Urothelium cell line (cell line): ENCODE measurements around the gene MPIG6B.

ENCODE experiments used
- DNase-seq: peaks from one replicate; pipeline ENCODE4 v3.0.0; 2011; ENCODE audit warnings: low spot score, mixed read lengths
- FAIRE-seq: peaks from 2 replicates; lab custom pipeline; 2011; peaks lifted over from hg19 to GRCh38; lab: Jason Lieb, UNC

MPIG6B gene

DNA sequence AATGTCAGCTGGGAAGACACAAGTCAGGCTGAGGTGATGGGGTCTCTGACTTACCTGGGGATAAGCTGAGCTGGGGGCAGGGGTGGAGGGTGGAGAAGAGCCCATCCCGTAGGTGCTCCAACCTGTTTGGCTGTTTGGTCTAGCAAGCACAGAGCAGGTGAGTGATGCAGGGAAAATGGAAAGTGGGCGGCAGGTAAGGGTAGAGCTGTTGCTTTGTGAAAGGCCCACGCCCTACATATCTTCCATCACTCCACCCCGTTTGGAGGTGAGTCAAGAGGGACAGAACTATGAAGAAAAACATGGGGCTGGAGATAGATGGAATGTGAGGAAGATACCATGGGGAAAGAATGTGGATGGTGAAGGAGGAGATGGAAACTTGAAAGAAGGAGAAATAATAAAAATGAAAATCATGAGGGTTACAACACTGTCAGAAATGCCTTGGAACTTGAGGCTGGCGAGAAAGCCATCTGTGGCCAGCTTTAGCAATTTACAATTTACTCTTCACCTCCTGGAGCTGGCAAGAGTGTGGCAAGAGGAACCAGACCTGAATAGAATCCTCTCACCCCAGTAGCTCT is 2.9 kb upstream of the MPIG6B start:
- DNase-seq: no peak

DNA sequence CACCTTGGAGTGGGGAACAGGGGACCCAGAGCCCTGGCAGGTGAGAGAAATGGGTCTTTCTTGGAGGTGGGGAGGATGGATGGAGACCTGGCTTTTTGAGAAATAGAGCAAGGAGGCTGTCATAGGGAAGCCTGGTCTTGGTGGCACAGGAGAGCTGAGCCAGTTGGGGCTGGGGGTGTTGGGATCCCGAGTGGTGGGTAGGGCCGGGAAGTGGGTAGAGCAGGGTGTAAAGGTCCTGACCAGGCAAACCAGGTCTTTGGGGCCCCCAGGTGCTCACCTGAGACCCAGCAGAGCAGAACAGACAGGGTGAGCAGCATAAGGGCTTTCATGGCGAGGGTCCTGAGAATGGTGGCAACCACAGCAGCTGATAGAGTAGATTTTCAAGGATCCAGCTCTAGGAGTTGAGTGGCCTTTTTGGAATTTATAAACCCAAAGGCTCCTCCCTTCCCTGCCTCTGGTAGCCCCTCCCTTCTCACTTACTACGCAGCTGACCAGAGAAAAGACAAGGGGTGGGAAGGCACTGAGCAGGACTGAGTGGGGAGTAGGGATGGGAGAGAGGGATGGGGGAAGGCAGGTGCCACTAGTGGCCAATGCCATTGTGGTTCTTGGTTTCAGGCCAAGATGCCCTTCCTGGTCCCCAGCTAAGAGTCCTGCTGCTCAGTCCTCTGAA is 1.7 kb upstream of the MPIG6B start, which contains the start of gene LY6G6C:
LY6G6C (minus strand) TSS at position 396 of the 670 bp plus-strand sequence; CDS start at position 329, 67 bp downstream.
- no peak for DNase-seq
- FAIRE-seq: no peak

More for the DNA sequence above, 2.9 kb upstream of the MPIG6B start:
- no peak for FAIRE-seq

DNA sequence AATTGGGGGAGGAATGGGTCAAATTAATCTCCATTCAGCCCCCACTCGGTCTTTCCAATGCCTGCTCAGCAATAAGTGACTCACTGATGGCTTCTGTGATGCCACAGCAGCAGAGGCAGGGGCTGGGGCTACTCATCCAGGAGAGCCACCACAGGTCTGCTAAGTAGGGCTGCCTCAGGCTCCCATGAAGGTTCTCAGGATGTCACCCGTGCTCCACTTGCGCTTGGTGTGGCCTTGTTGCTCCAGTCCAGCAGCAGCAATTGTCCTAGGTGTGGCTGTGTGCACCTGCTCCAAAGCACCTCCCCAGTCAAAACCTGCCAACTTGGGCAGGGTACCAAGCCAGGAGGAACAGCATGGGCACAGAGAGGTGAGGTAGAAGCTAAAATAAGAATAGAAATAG is 1.0 kb upstream of the MPIG6B start:
- FAIRE-seq (no peak), DNase-seq (no peak)

DNA sequence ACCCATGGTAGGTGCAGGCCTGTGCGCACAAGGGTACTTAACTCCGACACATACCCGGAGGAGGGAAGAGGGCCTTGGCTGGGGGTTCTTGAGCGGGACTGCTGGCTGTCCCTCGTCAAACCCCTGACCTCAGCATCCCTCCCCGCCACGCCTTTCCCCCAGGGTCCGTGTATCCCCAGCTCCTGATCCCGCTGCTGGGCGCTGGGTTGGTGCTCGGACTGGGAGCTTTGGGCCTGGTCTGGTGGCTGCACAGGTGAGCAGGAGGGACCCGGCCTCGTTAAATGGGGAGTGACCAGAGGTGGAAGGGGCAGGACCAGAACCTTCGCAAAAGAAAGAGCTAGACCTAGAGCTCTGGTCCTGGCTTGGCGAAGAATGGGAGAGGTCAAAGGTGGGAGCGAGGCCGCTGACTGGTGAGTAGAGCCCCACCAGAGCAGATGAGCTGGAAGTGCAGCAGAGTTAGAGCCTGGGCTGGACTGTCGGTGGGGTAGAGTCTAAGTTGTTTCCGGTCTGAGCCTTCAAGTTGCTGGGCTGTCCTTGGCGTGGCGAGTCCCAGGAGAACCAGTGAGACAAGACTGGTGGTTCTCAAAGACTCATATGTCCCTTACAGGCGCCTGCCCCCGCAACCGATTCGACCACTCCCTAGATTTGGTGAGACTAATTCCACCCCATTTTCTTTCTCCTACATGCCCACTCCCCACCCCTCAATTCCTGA is 963 bp downstream of the MPIG6B start:
- no peak for FAIRE-seq

DNA sequence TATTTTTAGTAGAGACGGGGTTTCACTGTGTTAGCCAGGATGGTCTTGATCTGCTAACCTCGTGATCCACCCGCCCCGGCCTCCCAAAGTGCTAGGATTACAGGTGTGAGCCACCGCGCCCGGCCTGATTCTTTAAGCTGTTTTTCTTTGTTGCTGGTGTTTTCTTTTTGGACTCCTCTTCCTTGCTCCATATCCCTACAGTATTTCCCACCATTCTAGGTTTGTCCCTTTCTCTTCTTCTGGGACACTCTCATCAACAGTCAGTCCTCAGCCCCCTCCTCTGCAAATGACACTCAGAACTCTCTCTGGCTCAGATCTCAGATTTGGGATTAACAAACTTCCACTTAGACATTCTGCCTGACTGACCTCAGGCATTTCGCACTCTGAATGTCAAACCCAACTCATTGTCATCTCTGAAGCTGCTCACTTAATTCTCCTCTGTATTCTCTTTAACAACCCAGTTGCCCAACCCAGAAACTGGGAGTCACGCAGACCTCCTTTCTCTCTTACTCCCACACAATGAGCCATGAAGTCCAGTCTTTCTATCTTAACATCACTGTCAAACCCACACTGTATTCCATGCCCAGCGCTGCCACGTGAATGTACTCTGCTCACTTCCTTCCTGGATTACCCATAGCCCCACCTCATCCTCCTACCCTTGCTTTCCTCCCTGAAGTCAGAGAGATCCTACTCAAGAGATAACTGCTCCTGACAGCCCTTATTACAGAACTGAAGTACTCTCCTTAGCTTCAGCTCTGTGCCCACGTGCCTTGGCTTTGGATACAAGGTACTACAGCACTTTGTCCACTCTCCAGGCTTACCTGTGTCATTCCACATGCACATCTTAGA is 2.6 kb downstream of the MPIG6B start:
- DNase-seq (no peak), FAIRE-seq (no peak)

More for the DNA sequence above, 963 bp downstream of the MPIG6B start:
- no peak for DNase-seq

DNA sequence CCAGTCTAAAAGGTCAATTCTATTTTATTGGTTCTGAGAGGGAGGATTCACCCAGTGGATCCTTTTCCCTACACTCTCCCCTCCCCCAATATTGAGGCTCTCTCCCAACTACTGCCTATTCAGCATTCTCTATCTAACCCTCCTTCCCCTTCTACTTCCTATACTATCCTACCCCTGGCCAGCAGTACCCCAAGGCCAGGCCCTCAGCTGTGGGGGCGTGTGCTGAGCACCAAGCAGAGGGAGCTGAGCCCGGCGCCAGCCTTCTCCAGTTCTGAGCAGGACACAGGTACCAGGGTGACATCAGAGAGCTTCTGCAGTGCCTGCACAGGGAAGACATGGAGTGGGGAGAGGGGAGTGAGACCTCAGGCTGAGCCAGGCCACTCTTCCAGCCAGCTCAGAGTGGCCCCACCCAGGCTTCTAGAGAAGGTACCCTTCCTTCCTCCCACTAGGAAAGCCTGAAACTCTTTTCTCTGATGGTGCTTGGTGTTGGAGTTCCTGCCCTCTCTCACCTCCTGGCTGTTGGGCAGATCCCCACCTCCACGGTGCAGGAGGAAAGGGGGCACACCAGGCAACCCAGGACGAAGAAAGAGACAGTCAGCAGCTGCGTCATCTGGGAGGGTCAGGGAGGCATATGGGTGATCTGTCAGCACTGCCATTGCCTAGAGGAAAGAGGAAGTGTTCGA is 4.0 kb downstream of the MPIG6B start:
- DNase-seq (no peak), FAIRE-seq (no peak)

DNA sequence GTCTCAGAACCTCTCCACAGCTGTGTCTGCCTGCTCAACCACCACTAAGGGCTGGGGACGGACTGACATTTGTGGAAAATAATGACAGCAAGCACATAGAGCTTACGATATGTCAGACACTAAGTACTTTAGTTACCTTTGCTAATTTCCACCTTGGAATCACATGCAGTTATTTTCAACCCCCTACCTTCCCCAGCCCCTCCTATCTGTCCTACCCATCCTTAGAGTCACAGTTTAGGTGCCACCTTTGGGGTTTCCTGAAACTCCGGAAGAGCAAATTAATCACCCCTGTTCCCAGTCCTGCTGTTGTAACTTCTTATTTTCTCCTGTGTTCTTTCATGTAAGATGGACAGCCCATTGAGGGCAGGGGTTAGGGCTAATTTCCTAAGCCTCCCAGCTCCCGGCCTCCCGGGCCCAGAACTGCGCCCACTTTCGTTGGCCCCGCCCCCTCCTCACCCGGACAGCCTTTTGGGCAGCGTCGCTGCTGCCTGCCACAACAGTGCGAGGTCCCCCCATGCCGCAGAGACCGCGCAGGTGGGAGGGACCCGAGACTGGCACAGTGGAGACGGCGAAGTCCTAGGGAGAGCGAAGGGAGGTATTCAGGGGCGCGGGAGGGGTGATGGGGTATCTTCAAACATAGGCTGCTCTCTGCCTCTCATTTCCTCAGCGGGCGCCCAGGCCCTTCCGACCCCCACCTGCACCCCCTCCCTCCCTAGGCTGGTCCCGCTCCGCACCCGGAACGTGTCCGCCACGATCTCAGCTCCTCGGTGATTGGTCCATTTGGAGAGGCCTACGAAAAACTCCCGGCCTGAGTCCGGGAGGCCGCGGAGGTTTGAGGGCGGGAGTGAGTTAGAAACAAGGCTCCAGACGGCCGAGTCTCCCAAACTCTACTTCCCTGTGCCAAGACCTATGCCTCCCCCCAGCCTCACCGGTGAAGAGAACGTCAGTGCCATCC is 4.8 kb downstream of the MPIG6B start:
- FAIRE-seq (no peak), DNase-seq (no peak)

DNA sequence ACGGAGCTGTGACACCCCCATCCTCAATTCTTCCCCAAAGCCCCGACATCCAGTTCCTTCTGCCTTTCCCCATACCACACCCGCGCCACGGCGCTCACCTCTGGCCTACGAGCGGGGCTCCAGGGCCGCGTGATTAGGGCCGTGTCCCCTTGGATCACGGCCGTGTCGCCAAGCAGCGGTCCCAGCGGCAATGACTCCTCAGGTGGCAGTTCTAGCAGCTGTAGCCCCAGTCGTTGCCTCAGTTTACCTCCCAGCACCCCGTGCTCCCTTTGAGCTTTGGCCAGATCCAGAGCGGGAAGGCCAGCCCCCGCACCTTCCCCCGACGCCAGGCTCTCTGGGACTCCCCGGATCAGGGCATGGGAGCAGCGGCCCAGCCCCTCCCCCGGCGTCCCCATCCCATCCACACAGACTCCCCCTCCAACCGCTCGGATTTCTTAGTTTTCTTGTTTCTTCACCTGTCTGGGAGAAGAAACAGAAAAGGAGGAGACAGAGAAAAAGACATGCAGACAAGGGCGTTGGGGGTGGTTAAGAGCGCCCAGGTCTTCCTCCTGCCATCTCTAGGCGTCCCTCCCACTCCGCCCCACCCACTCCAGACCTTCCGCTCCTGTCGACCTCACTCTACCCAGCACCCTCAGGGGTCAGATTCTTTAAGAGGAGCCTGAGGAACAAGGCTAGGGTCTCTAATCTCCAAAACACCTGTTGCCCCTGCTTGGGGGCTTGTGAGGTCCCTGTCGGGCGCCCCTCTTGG is 5.8 kb downstream of the MPIG6B start, which contains the start of gene DDAH2:
DDAH2 (minus strand) TSS at position 533 of the 748 bp plus-strand sequence; CDS start at position 395, 138 bp downstream.
- no peak for FAIRE-seq
- no peak for DNase-seq

DNA sequence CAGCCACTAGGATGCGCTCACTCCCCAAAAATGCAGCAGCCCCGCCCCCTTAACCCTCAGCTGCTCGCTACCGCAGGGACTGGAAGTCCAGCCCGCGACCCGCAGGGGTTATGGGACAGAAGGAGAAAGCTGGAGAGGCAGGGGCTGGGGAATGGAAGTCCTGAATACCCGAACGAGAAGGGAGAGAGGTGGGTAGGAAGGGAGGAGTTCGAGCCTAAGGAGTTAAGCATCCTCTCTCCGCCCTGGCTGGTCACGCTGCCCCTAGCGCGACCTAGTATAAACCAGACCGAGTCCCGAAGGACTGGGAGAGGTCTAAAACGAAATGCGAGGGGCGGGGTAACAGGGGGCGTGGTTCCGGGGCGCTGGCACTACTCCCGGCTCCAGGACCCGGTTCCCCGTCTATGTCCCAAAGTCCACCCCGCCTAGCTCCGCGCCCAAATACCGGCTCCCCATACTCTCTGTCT is 6.4 kb downstream of the MPIG6B start:
- peak; percentile 89 for DNase-seq
- FAIRE-seq: no peak

DNA sequence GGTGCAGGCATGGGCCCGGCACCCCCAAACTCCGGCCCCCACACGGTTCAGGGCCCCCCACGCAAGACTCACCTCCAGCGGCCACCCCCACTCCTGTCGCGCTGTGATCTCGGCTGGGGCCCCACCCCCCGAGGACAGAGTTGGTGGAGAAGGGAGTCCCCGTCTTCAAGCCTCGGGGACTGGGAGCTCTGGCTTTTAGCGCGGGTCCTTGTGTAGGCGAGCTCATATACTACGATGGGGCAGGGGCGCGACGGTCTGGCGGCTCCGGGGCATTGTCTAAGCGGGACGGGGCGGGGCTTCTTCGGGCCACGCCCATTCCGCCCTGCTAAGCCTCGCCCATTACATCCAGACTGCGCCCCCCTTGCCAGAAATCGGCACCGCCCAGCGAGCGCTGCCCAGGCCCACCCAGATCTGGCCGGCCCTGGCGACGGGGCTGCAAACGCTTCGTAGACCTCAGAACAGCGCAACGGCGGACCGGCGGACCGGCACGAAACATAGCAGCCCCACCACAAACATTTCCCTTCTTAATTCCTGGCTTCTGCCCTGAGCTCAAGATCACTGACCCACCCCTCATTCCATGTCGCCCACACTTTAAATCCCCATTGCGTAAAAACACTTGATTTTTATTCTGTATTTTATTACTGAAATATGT is 6.9 kb downstream of the MPIG6B start:
- FAIRE-seq (no peak), DNase-seq (peak; percentile 91)

DNA sequence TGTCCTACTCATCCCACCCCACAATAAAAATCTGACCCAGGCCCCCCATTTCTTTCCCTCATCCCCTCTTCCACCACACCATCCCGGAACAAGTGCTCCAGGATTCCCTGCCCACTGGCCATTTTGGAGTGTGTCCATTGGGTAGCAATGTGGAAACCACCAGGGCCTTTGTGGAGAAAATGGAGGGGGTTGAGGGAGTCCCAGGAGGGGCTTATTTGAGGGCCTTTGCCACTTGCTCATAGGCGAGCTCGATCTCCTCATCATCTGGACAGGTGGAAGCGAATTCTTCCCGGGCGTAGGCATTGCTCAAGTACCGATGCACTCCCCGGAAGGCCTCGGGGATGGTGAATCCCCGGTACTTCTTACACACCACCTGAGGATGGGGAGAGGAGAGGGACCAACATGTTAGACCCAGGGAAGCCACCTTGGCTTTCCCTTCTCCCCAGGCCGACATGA is 7.5 kb downstream of the MPIG6B start:
- DNase-seq (no peak), FAIRE-seq (no peak)

DNA sequence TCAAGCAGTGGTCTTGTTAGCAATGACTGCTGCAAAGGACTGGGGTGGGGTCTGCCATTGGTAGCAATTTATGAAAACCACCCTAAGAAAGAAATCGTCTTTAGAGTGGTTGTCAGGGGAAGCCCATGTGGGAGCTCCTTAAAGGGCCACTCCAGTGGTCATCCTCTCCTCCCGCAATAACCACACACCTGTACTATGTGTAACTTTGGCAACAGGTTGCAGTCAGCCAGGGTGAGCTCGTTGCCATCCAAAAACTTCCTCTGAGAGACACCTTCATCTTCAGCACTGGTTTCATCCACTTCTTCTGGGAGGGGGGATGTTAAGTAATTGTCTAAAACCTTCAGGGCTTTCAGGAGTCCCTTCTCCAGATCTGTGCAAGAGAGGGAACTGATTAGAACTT is 8.9 kb downstream of the MPIG6B start:
- FAIRE-seq (no peak), DNase-seq (no peak)

DNA sequence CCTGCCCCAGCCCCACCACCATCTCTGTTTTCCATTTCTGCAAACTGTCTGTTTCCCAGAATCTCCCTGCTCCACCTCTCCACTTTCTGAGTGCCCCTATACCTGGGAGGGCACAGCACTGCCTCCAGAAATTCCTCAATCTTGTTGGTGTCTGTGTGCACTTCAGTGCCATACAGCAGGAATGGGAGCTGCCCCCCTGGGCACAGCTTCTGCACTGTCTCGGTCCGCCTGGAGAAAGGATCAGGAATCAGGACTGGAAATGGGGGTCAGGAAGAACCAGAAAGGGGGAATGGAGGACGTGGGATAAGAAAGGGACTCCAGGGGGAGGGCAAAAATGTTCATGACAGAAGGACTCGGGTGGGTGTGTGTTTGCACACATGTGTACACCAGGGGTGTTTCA is 10.6 kb downstream of the MPIG6B start:
- no peak for DNase-seq

DNA sequence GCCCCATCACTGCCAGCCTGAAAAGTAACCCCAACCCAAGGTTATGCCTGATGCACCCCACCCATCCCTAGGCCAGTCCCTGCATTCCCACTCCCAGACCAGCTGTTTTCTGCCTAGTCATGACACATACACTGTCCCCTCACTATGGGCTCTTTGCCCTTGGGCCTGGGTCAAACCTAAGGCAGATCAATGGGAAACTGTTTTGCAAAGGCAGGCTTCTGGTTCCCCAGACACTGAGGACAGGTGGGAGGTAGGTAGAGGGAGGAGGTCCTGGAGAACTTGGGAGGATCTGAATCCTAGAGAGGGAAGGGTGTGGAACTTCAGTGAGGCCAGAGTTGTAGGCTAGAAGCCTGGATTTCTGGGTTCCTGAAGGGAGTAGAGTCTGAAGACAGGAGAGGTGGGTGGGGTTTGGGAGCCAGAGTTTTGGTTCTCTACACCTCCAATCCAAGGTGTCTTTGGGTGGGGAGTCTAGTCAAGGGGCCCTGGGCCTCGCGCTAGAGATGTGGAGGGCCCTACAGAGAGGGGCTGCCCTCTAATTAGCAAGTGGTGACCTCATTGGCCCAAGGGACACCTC is 11.2 kb downstream of the MPIG6B start:
- FAIRE-seq (no peak), DNase-seq (no peak)

More for the DNA sequence above, 10.6 kb downstream of the MPIG6B start:
- no peak for FAIRE-seq

DNA sequence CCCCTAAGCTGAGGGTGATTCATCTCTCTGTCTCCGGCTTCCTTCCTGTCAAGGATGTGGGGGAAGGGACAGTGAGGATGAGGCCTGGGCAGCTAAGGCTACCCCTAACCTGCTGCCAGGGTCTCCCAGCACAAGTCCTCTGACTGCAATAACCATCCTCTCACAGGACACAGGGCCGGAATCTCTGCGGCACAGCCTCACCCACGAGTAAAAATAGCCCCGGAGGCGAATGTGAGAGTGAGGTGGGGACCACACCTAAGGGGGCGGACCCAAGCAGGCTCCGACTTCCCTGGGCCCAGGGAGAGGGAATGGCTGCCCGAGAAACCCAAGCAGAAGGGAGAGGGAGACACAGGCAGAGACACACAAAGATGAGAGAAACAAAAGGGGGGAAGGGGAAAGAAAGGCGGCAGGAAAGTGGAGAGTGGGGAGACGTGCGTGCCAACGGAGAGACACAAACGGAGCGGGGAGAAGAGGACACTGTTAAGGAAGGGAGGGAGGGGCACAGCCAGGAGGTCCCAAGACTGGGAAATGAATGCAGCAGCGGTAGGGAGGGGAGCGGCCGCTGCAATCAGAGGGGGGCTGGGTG is 11.7 kb downstream of the MPIG6B start:
- FAIRE-seq: no peak
- peak; percentile 82 for DNase-seq

DNA sequence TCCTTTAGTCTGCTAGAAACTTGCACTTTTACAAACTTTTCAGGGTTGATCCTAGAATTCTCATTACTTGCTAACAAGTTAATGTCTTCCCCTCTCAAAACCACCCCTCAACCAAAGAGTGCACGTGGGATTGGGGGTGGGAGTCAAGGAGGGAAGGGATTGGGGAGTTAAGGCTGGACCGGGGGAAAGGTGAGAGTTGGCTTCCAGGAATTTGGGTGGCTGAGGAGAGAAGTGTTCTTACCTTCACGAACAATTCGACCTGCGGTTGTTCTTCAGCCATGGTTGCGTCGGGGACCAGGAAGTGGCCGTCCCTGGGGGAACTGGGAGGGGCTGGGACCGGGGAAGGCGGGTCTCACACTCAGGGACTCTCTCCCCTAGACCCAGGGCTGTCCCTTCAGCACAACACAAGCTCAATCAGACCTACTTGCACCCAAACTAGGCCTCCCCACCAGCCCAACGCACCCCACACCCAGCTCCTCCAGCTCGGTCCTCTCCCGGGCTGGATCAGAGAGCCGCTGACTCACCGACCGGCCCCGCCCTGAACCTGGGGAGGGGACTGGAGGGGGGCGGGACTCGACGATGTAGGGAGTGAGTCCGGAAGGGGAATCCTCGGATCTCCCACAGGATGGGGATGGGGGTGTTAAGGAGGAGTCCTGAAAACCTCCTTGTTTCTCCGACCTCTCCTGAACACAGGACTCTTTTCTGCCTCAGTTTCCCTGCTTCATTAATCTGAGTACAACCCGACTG is 13.0 kb downstream of the MPIG6B start, which contains the start of gene CLIC1:
CLIC1 (minus strand) TSS at position 510 of the 747 bp plus-strand sequence; CDS start at position 280, 230 bp downstream.
- peak; percentile 90 for DNase-seq
- FAIRE-seq: no peak
